ENCODE data around the gene NCK1. TPM values are rescaled to one million over a fixed set of nuclear protein-coding genes. Genes with fewer than 3 reads are reported as not detected.
A peak's percentile ranks its signal among the peaks of the same experiment; 100 is the strongest.

Gene NCK1
- total RNA-seq, 1 donor from 2014 or later = 43.7 TPM

DNA sequence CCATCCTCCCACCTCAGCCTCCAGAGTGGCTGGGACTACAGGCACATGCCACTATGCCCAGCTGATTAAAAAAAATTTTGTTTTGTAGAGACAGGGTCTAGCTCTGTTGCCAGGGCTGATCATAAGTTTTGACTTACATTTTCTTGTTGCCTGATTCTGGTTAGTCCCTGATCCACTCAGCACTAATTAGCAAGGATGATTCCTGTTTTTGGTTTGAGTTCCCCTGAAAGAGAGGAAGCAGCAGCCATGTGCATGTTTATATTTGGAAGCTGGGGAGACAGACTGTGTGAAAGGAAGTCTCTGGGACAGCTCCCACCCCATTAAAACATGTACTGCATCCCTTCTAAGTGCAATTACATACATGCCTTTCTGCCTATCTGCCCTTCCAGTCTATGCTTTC, 3.6 kb upstream of the NCK1 start:
- Mint-ChIP-seq H3K36me3 (ENCODE audit: low read depth, unreplicated experiment) (peaks cover 10% of the 10 kb centered on the region), H3K27me3 (ENCODE audit: low read depth, unreplicated experiment) (no peaks in the 10 kb centered on the region), H3K4me3 (ENCODE audit: unreplicated experiment) (no peak overlapping the region), H3K4me1 (ENCODE audit: low read depth, unreplicated experiment) (peaks cover 7% of the 10 kb centered on the region), H3K27ac (ENCODE audit: unreplicated experiment) (no peak overlapping the region), H3K9me3 (ENCODE audit: unreplicated experiment) (no peaks in the 10 kb centered on the region)
- H4K20me1 ChIP-seq (ENCODE audit: insufficient read depth, low read length) = peaks cover 25% of the 10 kb centered on the region
- H3K4me3 ChIP-seq (ENCODE audit: insufficient read depth, low read depth, low read length) = no peak overlapping the region
- no peak for FAIRE-seq
- TF ChIP-seq EZH2 (IDR thresholded peaks at IDR 0.05; ENCODE audit: insufficient read depth, low read length) (no peak), CTCF (IDR thresholded peaks at IDR 0.05; ENCODE audit: insufficient read depth, low read depth, low read length) (no peak)
- no peaks in the 10 kb centered on the region for H3K36me3 ChIP-seq (ENCODE audit: insufficient read depth, low read length)
- no peak overlapping the region for H2AFZ ChIP-seq (ENCODE audit: low read depth, low read length)
- H3K27ac ChIP-seq (ENCODE audit: low read depth, low read length) = no peak overlapping the region
- H3K9me3 ChIP-seq (ENCODE audit: insufficient read depth, low read depth, low read length) = no peaks in the 10 kb centered on the region
- H3K9ac ChIP-seq (ENCODE audit: low read length) = no peak overlapping the region
- H3K4me1 ChIP-seq (ENCODE audit: insufficient read depth, low read length) = peaks cover 10% of the 10 kb centered on the region
- peaks cover 31% of the 10 kb centered on the region for H3K79me2 ChIP-seq (ENCODE audit: insufficient read depth, low read length)
- no peak overlapping the region for H3K4me2 ChIP-seq (ENCODE audit: low read length)
- no peak for DNase-seq (ENCODE audit: low read depth)
- no peaks in the 10 kb centered on the region for H3K27me3 ChIP-seq (ENCODE audit: insufficient read depth, low read length)

GRCh38 chr3:136860541-136860940, 1.5 kb upstream of the NCK1 start:
- peaks cover 26% of the 10 kb centered on the region for H4K20me1 ChIP-seq (ENCODE audit: insufficient read depth, low read length)
- no peak for FAIRE-seq
- no peak overlapping the region for H2AFZ ChIP-seq (ENCODE audit: low read depth, low read length)
- H3K27ac Mint-ChIP-seq (ENCODE audit: unreplicated experiment) = peak overlapping the region; percentile 34
- peak overlapping the region; percentile 98 for H3K4me3 Mint-ChIP-seq (ENCODE audit: unreplicated experiment)
- H3K79me2 ChIP-seq (ENCODE audit: insufficient read depth, low read length) = peaks cover 39% of the 10 kb centered on the region
- no peaks in the 10 kb centered on the region for H3K36me3 ChIP-seq (ENCODE audit: insufficient read depth, low read length)
- no peaks in the 10 kb centered on the region for H3K9me3 Mint-ChIP-seq (ENCODE audit: unreplicated experiment)
- peak overlapping the region; percentile 92 for H3K4me2 ChIP-seq (ENCODE audit: low read length)
- TF ChIP-seq CTCF (IDR thresholded peaks at IDR 0.05; ENCODE audit: insufficient read depth, low read depth, low read length) (no peak), EZH2 (IDR thresholded peaks at IDR 0.05; ENCODE audit: insufficient read depth, low read length) (no peak)
- peaks cover 8% of the 10 kb centered on the region for H3K36me3 Mint-ChIP-seq (ENCODE audit: low read depth, unreplicated experiment)
- no peak overlapping the region for H3K27ac ChIP-seq (ENCODE audit: low read depth, low read length)
- H3K9me3 ChIP-seq (ENCODE audit: insufficient read depth, low read depth, low read length) = no peaks in the 10 kb centered on the region
- H3K4me1 ChIP-seq (ENCODE audit: insufficient read depth, low read length) = peaks cover 12% of the 10 kb centered on the region
- H3K4me3 ChIP-seq (ENCODE audit: insufficient read depth, low read depth, low read length) = peak overlapping the region; percentile 86
- H3K27me3 Mint-ChIP-seq (ENCODE audit: low read depth, unreplicated experiment) = no peaks in the 10 kb centered on the region
- H3K9ac ChIP-seq (ENCODE audit: low read length) = no peak overlapping the region
- no peaks in the 10 kb centered on the region for H3K27me3 ChIP-seq (ENCODE audit: insufficient read depth, low read length)
- DNase-seq (ENCODE audit: low read depth) = peak; percentile 16
- H3K4me1 Mint-ChIP-seq (ENCODE audit: low read depth, unreplicated experiment) = peaks cover 10% of the 10 kb centered on the region

DNA sequence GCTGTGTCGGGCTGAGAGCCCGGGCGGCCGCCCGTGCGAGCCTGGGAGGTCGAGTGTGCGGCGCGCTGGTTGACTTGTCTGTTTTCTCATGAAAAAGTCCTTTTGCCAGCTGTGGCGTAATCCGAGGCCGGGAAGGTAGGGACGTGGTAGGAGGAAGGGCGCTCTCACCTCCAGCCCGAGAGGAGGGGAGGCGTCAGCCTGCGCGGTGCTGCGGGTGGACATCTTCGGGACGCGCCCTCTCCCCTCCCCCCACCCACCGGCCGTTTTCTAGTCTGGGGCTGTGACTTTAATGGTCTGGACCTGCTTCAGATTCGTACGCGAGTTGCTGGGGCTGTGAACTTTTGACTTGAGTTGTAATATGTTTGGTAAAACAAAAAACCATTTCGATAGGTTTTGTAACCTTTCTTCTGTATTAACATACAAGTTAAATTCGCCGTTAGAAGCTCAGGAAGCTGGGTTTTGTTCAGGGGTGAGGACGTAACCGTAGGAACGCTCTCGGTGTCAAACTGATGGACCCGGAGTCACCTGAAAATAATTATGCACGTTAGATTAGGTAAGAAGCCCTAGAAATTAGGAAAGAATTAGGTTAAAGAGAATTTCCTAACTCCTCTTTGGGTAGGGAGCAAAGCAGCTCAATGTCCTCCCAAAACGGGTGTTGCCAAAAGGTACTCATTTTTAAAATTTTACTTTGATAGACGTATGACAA, 762 bp downstream of the NCK1 start:
- peak overlapping the region; percentile 93 for H3K27ac Mint-ChIP-seq (ENCODE audit: unreplicated experiment)
- Histone ChIP-seq H3K9me3 (ENCODE audit: insufficient read depth, low read depth, low read length) (no peaks in the 10 kb centered on the region), H3K4me1 (ENCODE audit: insufficient read depth, low read length) (peaks cover 12% of the 10 kb centered on the region), H3K36me3 (ENCODE audit: insufficient read depth, low read length) (no peaks in the 10 kb centered on the region), H2AFZ (ENCODE audit: low read depth, low read length) (peak overlapping the region; percentile 99), H3K4me2 (ENCODE audit: low read length) (peak overlapping the region; percentile 92), H3K27me3 (ENCODE audit: insufficient read depth, low read length) (no peaks in the 10 kb centered on the region), H4K20me1 (ENCODE audit: insufficient read depth, low read length) (peaks cover 42% of the 10 kb centered on the region), H3K27ac (ENCODE audit: low read depth, low read length) (peak overlapping the region; percentile 81), H3K79me2 (ENCODE audit: insufficient read depth, low read length) (peaks cover 51% of the 10 kb centered on the region), H3K9ac (ENCODE audit: low read length) (peak overlapping the region; percentile 89), H3K4me3 (ENCODE audit: insufficient read depth, low read depth, low read length) (peak overlapping the region; percentile 86)
- H3K4me1 Mint-ChIP-seq (ENCODE audit: low read depth, unreplicated experiment) = peaks cover 10% of the 10 kb centered on the region
- no peak for FAIRE-seq
- H3K36me3 Mint-ChIP-seq (ENCODE audit: low read depth, unreplicated experiment) = no peaks in the 10 kb centered on the region
- no peaks in the 10 kb centered on the region for H3K27me3 Mint-ChIP-seq (ENCODE audit: low read depth, unreplicated experiment)
- H3K4me3 Mint-ChIP-seq (ENCODE audit: unreplicated experiment) = peak overlapping the region; percentile 98
- peak; percentile 59 for DNase-seq (ENCODE audit: low read depth)
- TF ChIP-seq CTCF (IDR thresholded peaks at IDR 0.05; ENCODE audit: insufficient read depth, low read depth, low read length) (no peak), EZH2 (IDR thresholded peaks at IDR 0.05; ENCODE audit: insufficient read depth, low read length) (no peak)
- no peaks in the 10 kb centered on the region for H3K9me3 Mint-ChIP-seq (ENCODE audit: unreplicated experiment)
